Central memory CD8-positive, alpha-beta T cell (primary cell): ENCODE data around the gene ASNS.
"Not testable (repeated sequence)": the region's sequence is repeated elsewhere in the genome, so short reads cannot be mapped to it uniquely, and the experiment has no call there.

Experiments used
- ATAC-seq: fragments of 150-1000 bp; cut with Tn5 transposase; replicated peaks from 2 replicates; pipeline ENCODE4 v1.10.0; 2022; ENCODE audit warnings: mild to moderate bottlenecking, moderate FRiP score, moderate number of reproducible peaks; ENCODE audit not compliant: poor library complexity, severe bottlenecking; ENCODE audit errors: extremely low read depth
- DNase-seq, 2 donors: peaks; one replicate each; pipeline ENCODE4 v3.0.0; 2021; ENCODE audit warnings: low spot score in 2 of 2
- H3K27ac Mint-ChIP-seq: one replicate; pipeline ENCODE4 v1.8.0; 2022; ENCODE audit warnings: low read depth, mild to moderate bottlenecking, moderate library complexity, mixed read lengths
- H3K27me3 Mint-ChIP-seq: one replicate; pipeline ENCODE4 v1.8.0; 2022; ENCODE audit warnings: mixed read lengths
- H3K36me3 Mint-ChIP-seq: one replicate; pipeline ENCODE4 v1.8.0; 2022; ENCODE audit warnings: mild to moderate bottlenecking, moderate library complexity, mixed read lengths; ENCODE audit not compliant: insufficient read depth
- H3K4me1 Mint-ChIP-seq: one replicate; pipeline ENCODE4 v1.8.0; 2022; ENCODE audit warnings: mixed read lengths
- H3K4me3 Mint-ChIP-seq: one replicate; pipeline ENCODE4 v1.8.0; 2022; ENCODE audit warnings: mild to moderate bottlenecking, moderate library complexity, mixed read lengths
- H3K9me3 Mint-ChIP-seq: one replicate; pipeline ENCODE4 v1.8.0; 2022; ENCODE audit warnings: mixed read lengths

The ASNS gene, protein sequence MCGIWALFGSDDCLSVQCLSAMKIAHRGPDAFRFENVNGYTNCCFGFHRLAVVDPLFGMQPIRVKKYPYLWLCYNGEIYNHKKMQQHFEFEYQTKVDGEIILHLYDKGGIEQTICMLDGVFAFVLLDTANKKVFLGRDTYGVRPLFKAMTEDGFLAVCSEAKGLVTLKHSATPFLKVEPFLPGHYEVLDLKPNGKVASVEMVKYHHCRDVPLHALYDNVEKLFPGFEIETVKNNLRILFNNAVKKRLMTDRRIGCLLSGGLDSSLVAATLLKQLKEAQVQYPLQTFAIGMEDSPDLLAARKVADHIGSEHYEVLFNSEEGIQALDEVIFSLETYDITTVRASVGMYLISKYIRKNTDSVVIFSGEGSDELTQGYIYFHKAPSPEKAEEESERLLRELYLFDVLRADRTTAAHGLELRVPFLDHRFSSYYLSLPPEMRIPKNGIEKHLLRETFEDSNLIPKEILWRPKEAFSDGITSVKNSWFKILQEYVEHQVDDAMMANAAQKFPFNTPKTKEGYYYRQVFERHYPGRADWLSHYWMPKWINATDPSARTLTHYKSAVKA

DNA sequence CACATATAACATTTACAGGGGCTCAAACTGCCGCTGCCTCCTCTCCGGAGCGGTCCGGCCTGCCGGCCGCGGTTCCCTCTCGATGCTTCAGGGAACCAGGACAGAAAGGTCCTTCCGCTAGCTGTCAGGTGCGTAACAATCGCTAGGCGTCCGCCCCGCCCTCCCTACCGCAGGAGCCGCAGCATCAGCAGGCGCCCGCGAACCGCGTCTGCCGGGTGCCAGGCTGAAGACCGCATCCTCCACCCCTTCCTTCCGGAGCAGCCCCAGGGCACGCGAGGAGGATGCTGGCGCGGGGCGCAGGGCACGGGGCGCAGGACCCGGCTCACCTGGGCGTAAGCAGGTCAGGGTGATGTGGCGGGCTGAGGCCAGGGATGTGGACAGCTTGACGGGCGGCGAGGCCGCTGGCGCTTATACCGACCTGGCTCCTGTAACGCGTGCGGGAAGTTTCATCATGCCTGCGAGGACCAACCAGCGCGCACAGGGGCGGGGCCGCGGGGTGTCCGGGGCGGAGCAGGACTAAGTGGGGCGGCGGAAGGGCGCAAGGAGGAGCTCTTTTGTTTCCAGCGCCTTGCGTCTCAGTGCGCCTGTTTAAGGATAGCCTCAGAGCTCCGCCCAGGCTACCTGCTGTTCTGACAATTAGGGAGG is at the start of gene ASNS:
TSS of gene ASNS (minus strand) at position 384 of the 645 bp plus-strand sequence. CDS start 3,252 bp downstream, outside the sequence.
- Mint-ChIP-seq H3K4me3 (peak within 1 kb of the TSS; percentile 83), H3K9me3 (no peaks in the 10 kb centered on the region), H3K27ac (peak within 1 kb of the TSS; percentile 86), H3K4me1 (peaks cover 19% of the 10 kb centered on the region), H3K36me3 (peaks cover 17% of the 10 kb centered on the region), H3K27me3 (no peaks in the 10 kb centered on the region)
- ATAC-seq (peak; percentile 81), DNase-seq (peak; percentile 56 to 68)

DNA sequence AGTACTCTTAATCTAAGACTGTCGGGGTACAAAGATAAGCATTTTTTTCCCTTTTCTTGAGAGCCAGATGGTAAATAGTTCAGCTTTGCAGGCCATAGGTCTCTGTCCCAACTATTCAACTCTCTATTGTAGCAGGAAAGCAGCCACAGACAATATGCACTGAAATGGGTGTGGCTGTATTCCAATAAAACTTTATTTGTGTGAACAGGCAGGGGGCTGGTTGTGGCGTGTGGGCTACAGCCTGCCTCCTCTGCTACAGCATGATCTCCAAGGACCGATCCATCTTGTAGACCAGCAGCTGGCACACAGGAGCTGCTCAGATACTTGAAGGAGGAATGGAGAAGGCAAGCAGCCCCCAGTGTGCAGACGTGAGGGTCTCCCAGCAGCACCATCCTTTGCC is 49.0 kb upstream of the ASNS start:
- H3K9me3 Mint-ChIP-seq, H3K4me1 Mint-ChIP-seq, H3K27ac Mint-ChIP-seq, ATAC-seq, DNase-seq, H3K4me3 Mint-ChIP-seq, H3K27me3 Mint-ChIP-seq, H3K36me3 Mint-ChIP-seq: not testable (repeated sequence)

DNA sequence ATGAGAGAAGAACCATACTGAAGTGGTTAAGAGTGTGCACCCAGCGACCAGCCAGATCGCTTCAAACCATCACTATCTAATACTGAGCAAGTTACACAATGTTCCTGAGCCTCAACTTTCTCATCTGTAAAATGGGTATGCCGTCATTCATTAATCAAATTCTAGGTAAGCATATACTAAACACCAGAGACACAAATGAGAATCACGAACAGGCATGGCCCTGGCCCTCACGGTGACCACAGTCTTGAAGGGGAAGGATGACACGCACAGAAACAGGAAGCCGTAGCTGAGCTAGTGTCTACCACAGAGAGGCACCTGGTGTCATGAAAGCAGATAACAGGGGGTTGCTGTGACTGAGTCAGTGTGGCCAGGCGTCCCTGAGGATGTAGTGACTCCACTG is 43.1 kb upstream of the ASNS start:
- H3K27me3 Mint-ChIP-seq, DNase-seq, H3K9me3 Mint-ChIP-seq, ATAC-seq, H3K36me3 Mint-ChIP-seq, H3K4me3 Mint-ChIP-seq, H3K4me1 Mint-ChIP-seq, H3K27ac Mint-ChIP-seq: not testable (repeated sequence)

DNA sequence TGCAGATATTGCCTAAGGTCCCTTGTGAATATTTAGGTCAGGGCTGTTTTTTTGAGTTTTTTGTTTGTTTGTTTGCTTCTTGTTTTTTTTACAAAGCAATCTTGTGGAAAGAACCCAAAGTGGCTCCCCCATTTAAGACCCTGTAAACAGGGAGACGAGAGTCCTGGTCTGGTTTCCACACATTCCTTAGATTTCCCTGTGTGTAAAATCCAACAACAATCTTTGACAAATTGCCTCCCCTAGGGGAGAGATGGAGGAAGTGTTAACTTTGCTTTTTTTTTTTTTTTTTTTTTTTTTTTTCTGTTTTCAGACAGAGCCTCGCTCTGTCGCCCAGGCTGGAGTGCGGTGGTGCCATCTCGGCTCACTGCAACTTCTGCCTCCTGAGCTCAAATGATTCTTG is 40.1 kb upstream of the ASNS start:
- DNase-seq, H3K27me3 Mint-ChIP-seq, H3K4me1 Mint-ChIP-seq, H3K27ac Mint-ChIP-seq, ATAC-seq, H3K36me3 Mint-ChIP-seq, H3K9me3 Mint-ChIP-seq, H3K4me3 Mint-ChIP-seq: not testable (repeated sequence)

DNA sequence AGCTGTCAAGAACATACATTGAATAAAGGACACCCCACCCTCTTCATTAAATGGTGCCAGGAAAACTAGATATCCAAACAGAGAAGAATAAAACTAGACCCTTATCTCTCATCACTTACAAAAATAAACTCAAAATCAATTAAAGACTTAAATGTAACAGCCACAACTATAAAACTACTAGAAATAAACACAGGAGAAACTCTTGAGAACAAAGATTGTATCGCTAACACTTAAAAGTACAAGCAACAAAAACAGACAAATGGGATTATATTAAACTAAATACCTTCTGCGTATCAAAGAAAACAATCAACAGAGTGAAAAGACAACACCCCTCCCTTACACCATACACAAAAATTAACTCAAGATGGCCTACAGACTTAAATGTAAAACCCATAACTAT is 24.7 kb upstream of the ASNS start:
- H3K27ac Mint-ChIP-seq, H3K4me1 Mint-ChIP-seq, ATAC-seq, H3K9me3 Mint-ChIP-seq, H3K36me3 Mint-ChIP-seq, DNase-seq, H3K27me3 Mint-ChIP-seq, H3K4me3 Mint-ChIP-seq: not testable (repeated sequence)

DNA sequence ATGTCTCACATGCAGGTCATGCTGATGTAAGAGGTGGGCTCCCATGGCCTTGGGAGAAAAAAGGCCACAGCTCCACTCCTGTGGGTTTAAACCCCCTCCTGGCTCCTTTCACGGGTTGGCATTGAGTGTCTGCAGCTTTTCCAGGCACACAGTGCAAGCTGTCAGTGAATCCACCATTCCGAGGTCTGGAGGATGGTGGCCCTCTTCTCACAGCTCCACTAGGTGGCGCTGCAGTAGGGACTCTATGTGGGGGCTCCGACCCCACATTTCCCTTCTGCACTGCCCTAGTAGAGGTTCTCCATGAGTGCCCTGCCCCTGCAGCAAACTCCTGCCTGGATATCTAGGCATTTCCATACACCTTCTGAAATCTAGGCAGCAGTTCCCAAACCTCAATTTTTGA is 19.5 kb upstream of the ASNS start:
- not testable (repeated sequence) for H3K4me1 Mint-ChIP-seq, ATAC-seq, H3K27me3 Mint-ChIP-seq, H3K36me3 Mint-ChIP-seq, DNase-seq, H3K27ac Mint-ChIP-seq, H3K9me3 Mint-ChIP-seq, H3K4me3 Mint-ChIP-seq

DNA sequence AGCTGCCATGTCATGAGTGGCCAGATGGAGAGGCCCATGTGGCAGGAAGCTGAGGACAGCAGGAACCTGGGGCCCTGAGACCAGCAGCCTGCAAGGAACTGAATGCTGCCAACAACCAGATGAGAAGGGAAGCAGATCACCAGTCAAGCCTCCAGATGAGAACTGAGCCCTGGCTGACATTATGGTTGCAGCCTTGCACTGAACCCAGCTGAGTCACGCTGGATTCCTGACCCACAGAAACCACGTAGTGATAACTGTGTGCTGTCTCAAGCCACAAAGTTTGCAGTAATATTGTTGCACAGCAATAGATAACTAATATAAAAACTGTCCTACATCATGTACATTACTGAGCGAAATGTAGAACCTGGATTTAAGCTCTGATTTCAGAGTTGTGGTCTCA is 7.3 kb upstream of the ASNS start:
- not testable (repeated sequence) for ATAC-seq, H3K36me3 Mint-ChIP-seq

DNA sequence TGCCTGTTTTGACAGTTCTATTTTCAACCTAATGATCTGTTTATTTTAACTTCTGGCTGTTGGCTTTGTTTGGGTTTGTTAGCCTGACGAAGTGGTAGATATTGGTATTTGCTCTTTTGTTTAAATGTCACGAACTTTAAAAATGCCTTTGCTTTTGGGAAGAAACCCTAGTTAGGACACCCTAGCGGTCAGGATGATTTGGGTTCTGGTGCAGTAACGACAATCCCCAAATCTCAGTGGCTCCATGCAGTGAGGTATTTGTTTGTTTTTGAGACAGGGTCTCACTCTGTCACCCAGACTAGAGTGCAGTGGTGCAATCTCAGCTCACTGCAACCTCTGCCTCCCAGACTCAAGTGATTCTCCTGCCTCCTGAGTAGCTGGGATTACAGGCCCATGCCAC is 2.7 kb upstream of the ASNS start:
- peaks cover 19% of the 10 kb centered on the region for H3K4me1 Mint-ChIP-seq
- H3K9me3 Mint-ChIP-seq, DNase-seq, H3K36me3 Mint-ChIP-seq, H3K4me3 Mint-ChIP-seq, ATAC-seq, H3K27ac Mint-ChIP-seq, H3K27me3 Mint-ChIP-seq: not testable (repeated sequence)

More for the DNA sequence above, 7.3 kb upstream of the ASNS start:
- H3K4me3 Mint-ChIP-seq, H3K27me3 Mint-ChIP-seq, H3K27ac Mint-ChIP-seq, DNase-seq, H3K9me3 Mint-ChIP-seq, H3K4me1 Mint-ChIP-seq: not testable (repeated sequence)

DNA sequence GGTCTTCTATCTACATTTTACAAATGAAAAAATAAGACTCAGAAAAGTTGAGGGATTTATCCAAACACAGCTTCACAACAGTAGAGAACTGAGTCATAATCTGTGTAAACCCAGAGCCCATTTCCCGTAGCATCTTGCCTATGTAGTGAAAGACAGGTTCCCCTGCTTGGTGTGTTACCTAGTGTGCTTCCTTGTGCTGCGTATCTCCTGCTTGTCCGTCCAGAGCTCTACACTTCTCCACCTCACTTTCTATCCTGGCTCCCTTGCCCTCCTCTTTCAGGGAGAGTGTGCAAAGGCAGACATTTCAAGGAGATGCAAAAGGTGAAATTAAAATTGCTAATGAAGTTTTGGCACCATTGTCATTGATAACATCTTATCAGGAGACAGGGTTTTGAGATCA is 1.4 kb upstream of the ASNS start:
- Mint-ChIP-seq H3K36me3 (peaks cover 10% of the 10 kb centered on the region), H3K27me3 (no peaks in the 10 kb centered on the region), H3K4me3 (no peak overlapping the region), H3K9me3 (no peaks in the 10 kb centered on the region), H3K4me1 (peaks cover 19% of the 10 kb centered on the region), H3K27ac (no peak overlapping the region)
- no peak for DNase-seq
- ATAC-seq, result no peak

DNA sequence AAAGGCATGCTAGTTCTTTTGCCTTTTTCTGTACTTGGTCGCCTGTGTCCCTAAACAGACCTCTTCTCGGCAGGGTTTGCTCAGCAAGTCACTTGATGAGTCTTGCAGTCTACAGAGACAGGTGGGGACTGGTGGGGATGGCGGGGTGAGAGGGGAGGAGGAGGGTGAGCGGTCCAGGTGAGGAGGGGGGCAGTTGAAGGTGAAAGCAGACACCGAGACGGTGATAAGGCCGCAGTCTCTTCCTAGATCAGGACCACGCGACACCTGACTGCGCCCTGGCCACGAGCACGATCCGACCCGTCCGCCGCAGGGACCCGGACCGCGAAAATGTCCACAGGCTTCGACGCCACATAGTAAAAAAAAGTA is 566 bp downstream of the ASNS start:
- ATAC-seq, result peak; percentile 33
- Mint-ChIP-seq H3K36me3 (peaks cover 20% of the 10 kb centered on the region), H3K9me3 (no peaks in the 10 kb centered on the region), H3K27ac (peak overlapping the region; percentile 86), H3K4me1 (peaks cover 19% of the 10 kb centered on the region), H3K4me3 (peak overlapping the region; percentile 83), H3K27me3 (no peaks in the 10 kb centered on the region)
- DNase-seq, result no peak

DNA sequence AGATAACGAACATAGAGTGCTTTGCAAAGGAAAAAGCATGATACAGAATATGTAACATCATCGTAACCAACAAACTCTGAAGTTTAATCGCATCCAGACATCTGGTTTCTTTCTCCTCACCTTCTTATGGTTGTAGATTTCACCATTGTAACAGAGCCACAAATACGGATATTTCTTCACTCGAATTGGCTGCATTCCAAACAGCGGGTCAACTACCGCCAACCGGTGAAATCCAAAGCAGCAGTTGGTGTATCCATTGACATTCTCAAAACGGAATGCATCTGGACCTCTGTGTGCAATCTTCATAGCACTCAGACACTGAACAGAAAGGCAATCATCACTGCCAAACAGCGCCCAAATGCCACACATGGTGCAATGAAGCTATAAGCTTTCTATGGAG is 3.4 kb downstream of the ASNS start:
- DNase-seq, result no peak
- Mint-ChIP-seq H3K4me1 (peaks cover 19% of the 10 kb centered on the region), H3K36me3 (peaks cover 23% of the 10 kb centered on the region), H3K9me3 (no peaks in the 10 kb centered on the region), H3K4me3 (no peak overlapping the region), H3K27ac (no peak overlapping the region), H3K27me3 (no peaks in the 10 kb centered on the region)
- ATAC-seq, result no peak

DNA sequence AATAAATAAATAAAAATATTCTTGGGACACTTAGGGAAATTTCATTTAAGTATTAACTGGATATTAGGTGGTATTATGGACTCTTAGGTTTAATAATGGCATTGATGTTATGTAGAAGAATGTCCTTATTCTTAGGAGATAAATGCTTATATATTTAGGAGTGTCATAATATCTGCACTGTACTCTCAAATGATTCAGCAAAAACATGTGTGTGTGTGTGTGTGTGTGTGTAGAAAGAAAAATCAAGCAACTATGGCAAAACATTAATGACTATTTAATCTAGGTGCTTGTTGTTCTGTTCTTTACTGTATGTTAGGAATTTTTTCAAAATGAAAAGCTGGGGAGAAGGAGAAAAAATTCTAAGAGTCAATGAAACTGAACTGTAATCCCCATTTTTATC is 3.9 kb downstream of the ASNS start:
- DNase-seq (no peak), ATAC-seq (no peak)
- H3K4me1 Mint-ChIP-seq, result peaks cover 19% of the 10 kb centered on the region
- H3K9me3 Mint-ChIP-seq, result no peaks in the 10 kb centered on the region
- H3K27me3 Mint-ChIP-seq, result no peaks in the 10 kb centered on the region
- peaks cover 23% of the 10 kb centered on the region for H3K36me3 Mint-ChIP-seq
- no peak overlapping the region for H3K4me3 Mint-ChIP-seq
- no peak overlapping the region for H3K27ac Mint-ChIP-seq

DNA sequence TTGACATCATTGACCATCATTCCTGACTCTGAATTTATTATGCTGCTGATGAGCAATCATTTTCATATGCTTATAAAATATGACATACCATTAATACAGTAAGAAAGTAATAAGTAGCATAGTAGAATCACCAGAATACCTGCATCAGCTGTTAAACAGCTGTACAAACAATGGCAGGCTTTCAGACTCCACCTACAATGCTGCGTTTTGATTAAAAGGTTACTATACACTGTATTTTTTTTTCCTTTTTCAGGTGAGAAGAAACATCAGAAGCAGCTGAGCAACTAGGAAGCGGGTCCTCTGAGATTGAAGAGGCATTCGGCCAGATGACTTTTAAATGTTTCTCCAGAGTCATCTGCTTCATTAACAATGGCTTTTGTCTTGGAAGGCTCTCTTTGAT is 7.1 kb downstream of the ASNS start:
- H3K27me3 Mint-ChIP-seq, result no peaks in the 10 kb centered on the region
- H3K36me3 Mint-ChIP-seq, result peaks cover 15% of the 10 kb centered on the region
- H3K4me3 Mint-ChIP-seq, result no peak overlapping the region
- ATAC-seq (no peak), DNase-seq (no peak)
- H3K4me1 Mint-ChIP-seq, result no peaks in the 10 kb centered on the region
- no peaks in the 10 kb centered on the region for H3K9me3 Mint-ChIP-seq
- no peak overlapping the region for H3K27ac Mint-ChIP-seq
